Breast epithelium (tissue), 4 donors: ENCODE data around the gene ATP5F1B. TPM values are rescaled to one million over a fixed set of nuclear protein-coding genes. Genes with fewer than 3 reads are reported as not detected.

Experiments
- DNase-seq, 2 donors: peaks; one replicate each; pipeline ENCODE4 v3.0.0-alpha.2; 2019; ENCODE audit warnings: low spot score in 2 of 2
- H3K27ac ChIP-seq, 2 donors: fragments of 200-600 bp; sonication (generic) in 1 of 2; one replicate each; pipeline ENCODE4 v1.5.1; 2016 to 2019; ENCODE audit warnings: mild to moderate bottlenecking in 1 of 2
- H3K27me3 ChIP-seq, 2 donors: fragments of 200-600 bp; sonication (generic) in 1 of 2; one replicate each; pipeline versions ENCODE4 v1.5.1 to v1.6.0; 2017 to 2019; ENCODE audit warnings: control low read depth in 1 of 2, mild to moderate bottlenecking in 1 of 2
- H3K36me3 ChIP-seq: fragments of 200-600 bp; one replicate; pipeline ENCODE4 v1.5.1; 2019
- H3K4me1 ChIP-seq, 2 donors: fragments of 200-600 bp; sonication (generic); one replicate each; pipeline ENCODE4 v1.5.1; 2016 to 2019; ENCODE audit warnings: control low read depth in 1 of 2
- H3K4me3 ChIP-seq, 3 donors: fragments of 200-600 bp; sonication (generic); 1 replicate in 2 of 3; 2 replicates in 1 of 3; pipeline ENCODE4 v1.5.1; 2016 to 2019; ENCODE audit warnings: mild to moderate bottlenecking in 3 of 3, moderate library complexity in 2 of 3
- H3K9me3 ChIP-seq, 2 donors: fragments of 200-600 bp; sonication (generic) in 1 of 2; one replicate each; pipeline ENCODE4 v1.5.1; 2016 to 2019; ENCODE audit warnings: control low read depth in 1 of 2
- POLR2A ChIP-seq: fragments of 450-650 bp; IDR thresholded peaks from one replicate; pipeline ENCODE4 v1.6.1; 2016; ENCODE audit warnings: antibody characterized with exemption, mild to moderate bottlenecking, moderate library complexity
- POLR2AphosphoS5 ChIP-seq, 3 donors: sonication (generic); formaldehyde crosslinking; IDR thresholded peaks; one replicate each; pipeline ENCODE4 v1.6.1; 2017; ENCODE audit warnings: antibody characterized with exemption in 3 of 3
- intact Hi-C: fragments of 100-400 bp; cut with DNase I; formaldehyde crosslinking; loops from one replicate; pipeline ENCODE4 v1.15.1; 2023; ENCODE audit warnings: low total_unique reads
- total RNA-seq, 3 donors: library from RNA; depleted of rRNA; stranded (reverse); fragments of >200 nt; gene quantifications; one replicate each; pipeline ENCODE4 v1.1.0, GENCODE V29; 2016
- TF ChIP-seq, protein P1 (sequence below), 3 donors: fragments of 450-650 bp; IDR thresholded peaks; one replicate each; pipeline ENCODE4 v1.5.1; 2016 to 2017; ENCODE audit warnings: antibody characterized with exemption in 3 of 3, mild to moderate bottlenecking in 3 of 3, moderate library complexity in 3 of 3

ATP5F1B gene
- total RNA-seq, 3 donors from 2014 or later, result 310 to 369 (median 328) TPM

DNA sequence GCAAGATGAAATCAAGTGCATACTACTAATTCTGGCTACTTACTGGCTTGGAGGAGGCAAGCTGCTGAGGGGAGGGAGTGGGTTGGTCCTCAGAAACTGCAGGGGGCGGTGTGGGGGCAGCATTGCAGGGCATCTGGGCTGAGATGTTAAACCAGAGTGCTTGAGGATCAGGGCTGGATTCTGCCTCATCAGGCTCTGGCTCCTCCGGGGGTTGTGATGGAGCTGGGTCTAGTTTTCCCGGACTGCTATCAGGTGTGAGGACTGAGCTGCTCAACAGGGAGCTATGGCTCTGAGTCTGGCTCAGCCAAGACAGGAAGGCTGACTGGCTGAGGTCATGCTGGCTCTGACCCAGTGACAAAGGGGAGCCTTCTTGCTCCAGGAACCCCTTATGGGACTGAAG, 44.3 kb downstream of the ATP5F1B start:
- H3K27ac ChIP-seq, result peak overlapping the region in 1 of 2 donors; percentile 44
- H3K27me3 ChIP-seq, result no peaks in the 10 kb centered on the region
- no peak for DNase-seq
- H3K4me1 ChIP-seq, result no peaks in the 10 kb centered on the region
- H3K4me3 ChIP-seq, result no peak overlapping the region
- H3K36me3 ChIP-seq, result peaks cover 53% of the 10 kb centered on the region
- intact Hi-C loops, result no loop called here
- H3K9me3 ChIP-seq, result no peaks in the 10 kb centered on the region
- TF ChIP-seq, protein P1, sequence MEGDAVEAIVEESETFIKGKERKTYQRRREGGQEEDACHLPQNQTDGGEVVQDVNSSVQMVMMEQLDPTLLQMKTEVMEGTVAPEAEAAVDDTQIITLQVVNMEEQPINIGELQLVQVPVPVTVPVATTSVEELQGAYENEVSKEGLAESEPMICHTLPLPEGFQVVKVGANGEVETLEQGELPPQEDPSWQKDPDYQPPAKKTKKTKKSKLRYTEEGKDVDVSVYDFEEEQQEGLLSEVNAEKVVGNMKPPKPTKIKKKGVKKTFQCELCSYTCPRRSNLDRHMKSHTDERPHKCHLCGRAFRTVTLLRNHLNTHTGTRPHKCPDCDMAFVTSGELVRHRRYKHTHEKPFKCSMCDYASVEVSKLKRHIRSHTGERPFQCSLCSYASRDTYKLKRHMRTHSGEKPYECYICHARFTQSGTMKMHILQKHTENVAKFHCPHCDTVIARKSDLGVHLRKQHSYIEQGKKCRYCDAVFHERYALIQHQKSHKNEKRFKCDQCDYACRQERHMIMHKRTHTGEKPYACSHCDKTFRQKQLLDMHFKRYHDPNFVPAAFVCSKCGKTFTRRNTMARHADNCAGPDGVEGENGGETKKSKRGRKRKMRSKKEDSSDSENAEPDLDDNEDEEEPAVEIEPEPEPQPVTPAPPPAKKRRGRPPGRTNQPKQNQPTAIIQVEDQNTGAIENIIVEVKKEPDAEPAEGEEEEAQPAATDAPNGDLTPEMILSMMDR (IDR thresholded peaks at IDR 0.05), result no peak
- TF ChIP-seq POLR2AphosphoS5 (IDR thresholded peaks at IDR 0.05), result no peak
- no peak for TF ChIP-seq POLR2A

DNA sequence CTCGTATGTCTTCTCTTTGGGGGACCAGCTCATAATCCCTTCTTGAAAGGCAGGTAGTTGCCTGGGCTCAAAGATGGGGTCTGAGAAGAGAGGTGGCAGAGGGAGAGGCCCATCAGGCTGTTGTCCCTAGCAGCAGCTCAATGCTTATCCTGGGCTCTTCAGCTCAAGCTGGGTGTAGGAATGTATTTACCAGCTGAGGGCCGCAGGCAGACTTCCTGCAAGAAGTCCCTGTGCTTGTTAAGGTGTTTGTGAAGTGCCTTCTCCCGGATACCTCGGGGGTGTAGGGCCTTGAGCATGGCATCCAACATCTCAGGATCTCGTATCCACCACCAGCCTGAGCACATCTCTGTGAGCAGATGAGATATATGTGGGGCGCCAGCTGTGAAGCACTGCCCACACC, 45.0 kb downstream of the ATP5F1B start:
- TF ChIP-seq POLR2A, result no peak
- TF ChIP-seq, protein P1 (IDR thresholded peaks at IDR 0.05), result no peak
- no peak for TF ChIP-seq POLR2AphosphoS5 (IDR thresholded peaks at IDR 0.05)
- H3K4me1 ChIP-seq, result no peaks in the 10 kb centered on the region
- peaks cover 45% of the 10 kb centered on the region for H3K36me3 ChIP-seq
- no peak overlapping the region for H3K4me3 ChIP-seq
- H3K9me3 ChIP-seq, result no peaks in the 10 kb centered on the region
- H3K27ac ChIP-seq, result peak overlapping the region in 1 of 2 donors; percentile 44
- no peaks in the 10 kb centered on the region for H3K27me3 ChIP-seq
- intact Hi-C loops, result no loop called here
- DNase-seq, result no peak

DNA sequence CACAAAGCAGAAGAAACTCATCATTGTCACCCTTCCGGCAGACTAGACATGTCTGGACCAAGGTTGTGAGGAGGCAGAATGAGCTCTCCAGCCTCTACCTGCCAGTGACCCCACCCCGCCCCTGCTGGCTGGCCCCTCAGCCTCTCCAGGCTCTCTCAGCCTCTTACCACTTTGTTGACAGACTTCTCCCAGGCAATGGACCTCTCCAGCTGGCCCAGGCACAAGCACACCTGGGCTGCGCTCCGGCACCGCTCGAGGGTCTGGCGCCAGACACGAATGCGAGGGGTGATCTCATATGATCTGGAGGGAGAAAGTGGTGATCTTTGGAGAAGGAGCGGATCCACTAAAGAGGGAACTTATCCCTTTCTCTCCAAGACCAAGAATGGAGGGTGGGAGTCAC, 46.0 kb downstream of the ATP5F1B start:
- intact Hi-C loops, result loop anchor here (5.0 kb wide), 1 partner anchor 87 kb away; no protein-coding TSS in a partner anchor
- Histone ChIP-seq H3K9me3 (no peaks in the 10 kb centered on the region), H3K4me3 (no peak overlapping the region), H3K27ac (no peak overlapping the region), H3K27me3 (no peaks in the 10 kb centered on the region), H3K4me1 (no peaks in the 10 kb centered on the region), H3K36me3 (peaks cover 38% of the 10 kb centered on the region)
- TF ChIP-seq POLR2A (no peak), POLR2AphosphoS5 (IDR thresholded peaks at IDR 0.05) (no peak)
- TF ChIP-seq, protein P1 (IDR thresholded peaks at IDR 0.05), result no peak
- no peak for DNase-seq

DNA sequence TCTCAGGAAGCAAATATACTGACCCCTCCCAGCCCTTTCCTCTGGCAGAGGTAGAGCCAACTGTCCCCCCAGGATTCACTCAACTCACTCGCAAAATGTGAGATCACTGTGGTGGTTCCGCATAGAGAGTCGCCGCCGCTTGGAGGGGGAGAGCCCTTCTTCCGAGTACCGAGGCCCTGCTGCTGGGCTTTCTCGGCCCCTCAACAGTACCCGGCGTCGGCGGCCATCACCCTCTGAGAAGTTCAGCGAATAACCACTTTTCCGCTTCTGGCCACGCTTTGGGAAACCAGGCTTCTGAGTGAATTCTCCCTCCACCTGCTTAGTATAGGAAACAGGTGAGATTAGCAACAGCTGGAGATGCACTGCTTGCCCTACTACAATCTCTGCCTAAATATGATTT, 46.7 kb downstream of the ATP5F1B start:
- Histone ChIP-seq H3K4me1 (no peaks in the 10 kb centered on the region), H3K27me3 (no peaks in the 10 kb centered on the region), H3K9me3 (no peaks in the 10 kb centered on the region), H3K4me3 (no peak overlapping the region), H3K36me3 (peaks cover 30% of the 10 kb centered on the region), H3K27ac (no peak overlapping the region)
- intact Hi-C loops, result loop anchor here (5.0 kb wide), 1 partner anchor 87 kb away; no protein-coding TSS in a partner anchor
- TF ChIP-seq POLR2A (no peak), POLR2AphosphoS5 (IDR thresholded peaks at IDR 0.05) (no peak)
- TF ChIP-seq, protein P1 (IDR thresholded peaks at IDR 0.05), result no peak
- no peak for DNase-seq

DNA sequence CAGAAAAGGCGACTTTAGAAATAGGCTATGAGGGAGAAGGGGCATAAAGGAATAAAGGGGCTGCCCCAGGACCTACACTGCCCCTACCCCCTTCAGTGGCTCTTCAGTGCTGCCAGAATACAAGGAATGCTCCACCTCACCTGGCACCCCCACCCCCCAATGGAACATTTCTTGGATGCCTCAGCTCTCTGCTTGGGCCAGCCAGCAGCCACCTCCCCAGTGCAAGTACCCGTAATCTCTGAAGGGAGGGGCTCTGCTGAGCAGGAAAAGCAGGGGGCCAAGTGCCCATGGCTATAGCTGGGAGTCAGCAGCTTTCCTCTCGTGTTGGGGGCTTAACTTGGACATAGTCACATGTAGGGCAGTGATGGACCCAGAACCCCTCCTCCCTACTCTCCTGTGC, 49.0 kb downstream of the ATP5F1B start:
- Histone ChIP-seq H3K27me3 (no peaks in the 10 kb centered on the region), H3K36me3 (peaks cover 28% of the 10 kb centered on the region), H3K27ac (peak overlapping the region in 1 of 2 donors; percentile 35), H3K9me3 (no peaks in the 10 kb centered on the region), H3K4me1 (no peaks in the 10 kb centered on the region), H3K4me3 (no peak overlapping the region)
- intact Hi-C loops, result loop anchor here (5.0 kb wide), 1 partner anchor 85 kb away; no protein-coding TSS in a partner anchor
- no peak for DNase-seq
- TF ChIP-seq, protein P1 (IDR thresholded peaks at IDR 0.05), result no peak
- TF ChIP-seq POLR2A (no peak), POLR2AphosphoS5 (IDR thresholded peaks at IDR 0.05) (no peak)
